ENCODE measurements around the gene ATP5PD.

The ATP5PD gene

GRCh38 chr17:75093548-75094158 lies 46.9 kb upstream of the ATP5PD start:
- no peak for DNase-seq
- Histone ChIP-seq H3K9me3 (replicated peaks; ENCODE audit: insufficient read depth, low read length) (no peaks in the 10 kb centered on the region), H3F3A (ENCODE audit: insufficient read depth, low read length) (no peaks in the 10 kb centered on the region), H3K27me3 (replicated peaks; ENCODE audit: insufficient read depth, low read length) (no peaks in the 10 kb centered on the region), H3K36me3 (replicated peaks; ENCODE audit: insufficient read depth, low read length) (no peaks in the 10 kb centered on the region), H3K9ac (ENCODE audit: low read length) (no peak overlapping the region), H3K79me2 (ENCODE audit: low read length) (no peaks in the 10 kb centered on the region), H3K27ac (ENCODE audit: low read length) (no peak overlapping the region), H2AFZ (ENCODE audit: low read length) (no peak overlapping the region), H4K20me1 (ENCODE audit: insufficient read depth, low read length) (no peaks in the 10 kb centered on the region), H3K9me2 (replicated peaks; ENCODE audit: insufficient read depth, low read length) (no peaks in the 10 kb centered on the region), H3K4me3 (ENCODE audit: low read length) (no peak overlapping the region), H3K4me2 (ENCODE audit: low read depth, low read length) (no peak overlapping the region), H3K4me1 (ENCODE audit: low read length) (no peaks in the 10 kb centered on the region)
- TF ChIP-seq EZH2phosphoT487 (IDR thresholded peaks at IDR 0.05; ENCODE audit: low read length) (no peak), EZH2 (optimal IDR thresholded peaks at IDR 0.05; ENCODE audit: low read depth, low read length) (no peak), CTCF (IDR thresholded peaks at IDR 0.05; ENCODE audit: low read length) (no peak)

GRCh38 chr17:75091855-75092327 lies 45.1 kb upstream of the ATP5PD start:
- no peaks in the 10 kb centered on the region for H3K9me3 ChIP-seq (replicated peaks; ENCODE audit: insufficient read depth, low read length)
- H3K4me1 ChIP-seq (ENCODE audit: low read length): no peaks in the 10 kb centered on the region
- H3K9me2 ChIP-seq (replicated peaks; ENCODE audit: insufficient read depth, low read length): no peaks in the 10 kb centered on the region
- no peak overlapping the region for H3K9ac ChIP-seq (ENCODE audit: low read length)
- TF ChIP-seq EZH2phosphoT487 (IDR thresholded peaks at IDR 0.05; ENCODE audit: low read length): no peak
- TF ChIP-seq EZH2 (optimal IDR thresholded peaks at IDR 0.05; ENCODE audit: low read depth, low read length): no peak
- TF ChIP-seq CTCF (IDR thresholded peaks at IDR 0.05; ENCODE audit: low read length): no peak
- DNase-seq: no peak
- no peak overlapping the region for H3K27ac ChIP-seq (ENCODE audit: low read length)
- no peak overlapping the region for H2AFZ ChIP-seq (ENCODE audit: low read length)
- no peaks in the 10 kb centered on the region for H3K27me3 ChIP-seq (replicated peaks; ENCODE audit: insufficient read depth, low read length)
- H3K4me2 ChIP-seq (ENCODE audit: low read depth, low read length): no peak overlapping the region
- no peaks in the 10 kb centered on the region for H3F3A ChIP-seq (ENCODE audit: insufficient read depth, low read length)
- no peaks in the 10 kb centered on the region for H4K20me1 ChIP-seq (ENCODE audit: insufficient read depth, low read length)
- no peaks in the 10 kb centered on the region for H3K79me2 ChIP-seq (ENCODE audit: low read length)
- no peaks in the 10 kb centered on the region for H3K36me3 ChIP-seq (replicated peaks; ENCODE audit: insufficient read depth, low read length)
- H3K4me3 ChIP-seq (ENCODE audit: low read length): no peak overlapping the region

- Histone ChIP-seq H3K9ac (ENCODE audit: low read length) (no peak overlapping the region), H3K4me2 (ENCODE audit: low read depth, low read length) (no peak overlapping the region), H3F3A (ENCODE audit: insufficient read depth, low read length) (no peaks in the 10 kb centered on the region), H3K9me3 (replicated peaks; ENCODE audit: insufficient read depth, low read length) (no peaks in the 10 kb centered on the region), H4K20me1 (ENCODE audit: insufficient read depth, low read length) (no peaks in the 10 kb centered on the region), H3K27me3 (replicated peaks; ENCODE audit: insufficient read depth, low read length) (no peaks in the 10 kb centered on the region), H3K27ac (ENCODE audit: low read length) (no peak overlapping the region), H3K36me3 (replicated peaks; ENCODE audit: insufficient read depth, low read length) (no peaks in the 10 kb centered on the region), H3K4me1 (ENCODE audit: low read length) (no peaks in the 10 kb centered on the region), H3K79me2 (ENCODE audit: low read length) (no peaks in the 10 kb centered on the region), H2AFZ (ENCODE audit: low read length) (no peak overlapping the region), H3K4me3 (ENCODE audit: low read length) (no peak overlapping the region), H3K9me2 (replicated peaks; ENCODE audit: insufficient read depth, low read length) (no peaks in the 10 kb centered on the region)
- DNase-seq: no peak
- TF ChIP-seq CTCF (IDR thresholded peaks at IDR 0.05; ENCODE audit: low read length) (no peak), EZH2phosphoT487 (IDR thresholded peaks at IDR 0.05; ENCODE audit: low read length) (no peak), EZH2 (optimal IDR thresholded peaks at IDR 0.05; ENCODE audit: low read depth, low read length) (no peak)
Measured at GRCh38 chr17:75090871-75091854, 44.4 kb upstream of the ATP5PD start.
